ENCODE results near the gene GUCY1A1.

GRCh38 chr4:155734065-155734464 lies 67.4 kb downstream of the GUCY1A1 start:
- no peak for TF ChIP-seq POLR2A (IDR thresholded peaks at IDR 0.05)
- no peak for TF ChIP-seq CTCF (IDR thresholded peaks at IDR 0.05)
- no peak for TF ChIP-seq POLR2AphosphoS5 (IDR thresholded peaks at IDR 0.05)
- TF ChIP-seq EP300 (IDR thresholded peaks at IDR 0.05; ENCODE audit: low read depth): no peak
